ENCODE results near the gene EHBP1.
A peak's percentile ranks its signal among the peaks of the same experiment; 100 is the strongest.

Gene EHBP1

DNA sequence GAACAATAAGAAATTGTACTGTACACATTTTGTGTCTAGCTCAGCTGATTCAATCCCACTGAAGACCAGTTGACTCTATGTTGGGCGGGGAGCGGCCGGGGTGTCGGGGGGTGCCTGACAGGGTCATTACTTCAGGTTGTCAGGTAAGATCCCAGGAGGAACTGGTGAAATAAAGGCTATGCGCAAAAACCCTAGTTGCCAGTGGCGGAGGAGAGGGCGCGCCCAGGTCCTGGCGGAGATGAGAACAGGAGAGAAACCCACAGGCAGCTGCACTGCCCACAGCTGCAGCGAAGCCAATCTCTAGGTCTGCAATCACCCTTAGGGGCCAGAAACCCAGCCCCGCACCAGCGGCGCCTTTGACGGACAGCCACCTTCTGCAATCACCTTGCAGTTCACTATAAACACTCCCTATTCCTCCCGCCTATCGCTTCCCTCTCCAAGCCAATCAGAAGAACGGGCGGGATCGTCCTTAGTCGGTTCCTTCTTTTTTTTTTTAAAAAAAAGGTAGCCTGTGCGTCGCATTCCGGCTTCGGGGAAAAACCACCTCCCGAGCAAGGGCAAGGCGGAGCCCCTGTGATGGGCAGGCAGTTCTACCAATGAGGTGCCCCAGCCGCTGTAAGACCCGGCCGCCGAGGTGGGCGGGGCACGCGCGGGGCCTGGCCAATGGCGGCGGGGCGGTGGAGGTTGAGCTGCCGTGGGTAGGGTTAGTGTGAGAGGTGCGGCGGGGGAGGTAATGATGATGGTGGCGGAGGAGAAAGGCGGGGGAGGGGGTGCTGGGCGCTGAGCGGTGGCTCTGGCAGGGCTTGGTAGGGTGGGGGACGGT lies at the start of gene EHBP1:
TSS of gene EHBP1 (plus strand) at position 707 of the 823 bp plus-strand sequence. CDS start 1,479 bp downstream, outside the sequence.
- peak; percentile 98 for DNase-seq

DNA sequence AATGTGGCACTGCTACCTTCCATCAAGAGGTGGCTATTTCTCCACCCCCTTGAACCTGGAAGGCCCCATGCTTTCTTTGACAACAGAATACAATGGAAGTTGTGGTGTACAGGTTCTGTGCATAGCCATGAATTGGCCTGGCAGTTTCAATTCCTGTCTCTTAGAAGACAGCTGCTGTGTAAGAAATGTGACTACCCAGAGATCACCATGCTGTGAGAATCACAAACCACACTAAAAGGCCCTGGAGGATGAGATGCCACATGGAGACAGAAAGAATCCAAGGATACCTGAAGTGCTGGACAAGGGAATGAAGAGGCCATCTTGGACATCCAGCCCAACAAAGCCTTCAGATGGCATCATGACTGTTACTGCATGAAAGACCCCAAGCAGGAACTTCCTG lies 47.7 kb upstream of the EHBP1 start:
- no peak for DNase-seq

DNA sequence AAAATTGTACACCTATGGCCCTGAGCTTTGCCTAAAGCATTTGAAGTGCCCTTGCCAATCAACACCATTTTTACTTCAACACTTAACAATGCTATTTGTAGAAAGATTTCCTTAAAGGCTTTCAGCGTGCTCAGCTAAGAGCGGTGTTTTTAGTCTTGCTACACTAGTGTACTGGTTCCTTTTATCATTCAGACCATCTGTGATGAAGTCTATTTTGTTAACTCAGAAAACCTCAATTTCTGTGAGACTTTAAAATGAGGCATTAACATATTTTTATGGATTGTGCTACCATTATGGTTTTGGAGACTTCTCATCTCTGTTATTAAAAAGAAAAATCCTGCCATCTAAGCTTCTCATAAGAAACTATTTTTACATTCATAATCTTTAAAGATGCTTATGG lies 46.6 kb upstream of the EHBP1 start:
- no peak for DNase-seq

DNA sequence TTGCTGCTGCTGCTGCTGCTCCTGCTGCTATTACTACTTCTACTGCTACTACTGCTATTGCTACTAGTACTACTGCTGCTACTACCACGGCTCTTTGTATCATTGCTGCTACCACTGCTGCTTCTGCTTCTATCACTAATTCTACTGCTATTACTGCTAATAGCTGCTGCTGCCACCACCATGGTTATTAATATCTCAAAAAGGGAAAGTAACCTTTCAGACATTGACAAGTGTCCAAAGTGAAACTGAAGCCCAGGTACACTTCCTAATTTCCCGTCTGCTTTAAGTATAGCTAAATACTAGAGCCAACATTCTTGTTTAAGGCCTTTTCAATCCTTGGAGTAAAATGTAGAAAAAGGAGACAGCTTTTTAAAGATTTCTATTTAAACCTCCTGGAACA lies 45.4 kb upstream of the EHBP1 start:
- no peak for DNase-seq

DNA sequence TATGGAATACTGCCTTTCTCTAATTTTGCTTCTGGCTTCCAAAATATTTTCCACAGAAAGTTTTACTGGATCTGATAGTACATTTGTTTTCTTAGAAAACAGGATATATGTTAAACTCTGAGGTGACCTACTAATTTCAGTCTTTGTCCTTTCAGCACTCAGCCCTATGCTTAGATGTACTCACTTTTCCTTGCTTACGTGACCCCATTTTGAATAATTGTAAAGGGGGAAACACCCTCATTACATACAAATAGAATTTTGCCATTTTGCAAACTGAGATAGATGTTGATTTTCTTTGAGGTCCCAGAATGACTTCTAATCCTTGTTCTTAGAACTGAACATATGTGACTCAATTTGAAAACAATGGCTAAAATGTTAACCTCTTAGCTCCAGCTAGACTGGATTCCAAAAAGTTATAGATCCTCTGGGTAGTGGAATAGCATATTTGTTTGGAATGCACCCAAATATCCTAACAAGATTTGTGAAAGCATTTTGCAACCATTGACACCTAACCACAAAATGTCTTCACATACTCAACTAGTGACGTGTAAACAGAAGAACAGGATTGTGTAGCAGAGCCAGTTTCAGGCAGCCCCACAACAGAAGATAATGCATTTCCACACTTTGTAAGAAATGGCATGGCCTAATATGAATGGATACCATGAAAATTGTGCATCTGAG lies 44.8 kb upstream of the EHBP1 start:
- DNase-seq, result no peak

DNA sequence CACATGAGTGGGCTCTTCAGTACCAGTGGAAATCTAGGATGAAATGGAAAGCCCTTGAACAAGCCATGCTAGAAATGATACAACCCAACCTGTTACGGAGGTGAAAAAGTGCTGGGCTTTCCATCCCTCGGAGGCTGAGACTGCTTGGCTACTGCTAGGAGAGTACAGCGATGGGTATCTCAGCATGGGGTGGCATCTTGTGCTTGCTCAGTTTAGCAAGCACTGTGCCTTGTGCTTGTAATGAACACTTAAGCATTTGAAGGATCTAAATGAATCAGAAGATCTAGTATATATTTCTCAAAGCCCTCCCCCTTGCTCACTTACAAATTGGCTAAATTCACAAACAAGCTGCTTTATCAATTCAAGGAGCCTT lies 44.3 kb upstream of the EHBP1 start:
- DNase-seq, result no peak

DNA sequence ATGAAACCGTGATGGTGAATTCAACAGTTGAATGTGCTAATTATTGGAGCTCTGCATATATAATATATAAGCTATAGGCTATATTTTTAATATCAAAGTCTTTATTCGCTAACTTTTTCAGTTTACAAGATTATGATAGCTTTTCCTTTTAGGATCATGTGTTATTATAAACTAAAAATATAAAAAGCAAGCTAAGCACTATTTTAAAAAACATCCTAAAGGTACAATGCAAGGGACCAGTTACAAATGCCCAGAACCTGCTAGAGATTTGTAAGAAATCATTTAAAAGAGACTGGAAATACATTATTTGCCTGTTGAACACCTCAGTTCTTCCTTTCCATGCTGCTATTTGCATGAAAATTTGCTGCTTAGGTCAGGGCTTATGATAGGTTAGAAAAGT lies 43.4 kb upstream of the EHBP1 start:
- no peak for DNase-seq

DNA sequence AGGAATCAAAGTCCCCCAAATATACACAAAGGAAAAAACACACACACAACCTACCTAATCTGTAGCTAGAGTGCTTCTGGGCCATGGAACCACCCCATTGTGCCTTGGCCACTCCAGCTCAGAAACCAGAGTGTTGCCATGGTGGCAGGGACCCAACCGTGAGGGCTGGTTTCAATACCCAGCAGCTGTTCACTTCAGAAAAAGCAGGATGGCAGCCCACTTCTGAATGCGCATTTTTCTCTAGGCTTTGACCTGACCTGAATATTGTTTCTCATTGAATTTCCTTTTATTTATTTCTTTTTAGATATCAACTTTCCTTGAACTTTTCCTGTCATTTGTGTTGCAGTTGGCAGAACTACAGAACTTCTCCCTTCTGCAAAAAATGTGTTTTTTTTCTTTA lies 43.0 kb upstream of the EHBP1 start:
- DNase-seq, result no peak

DNA sequence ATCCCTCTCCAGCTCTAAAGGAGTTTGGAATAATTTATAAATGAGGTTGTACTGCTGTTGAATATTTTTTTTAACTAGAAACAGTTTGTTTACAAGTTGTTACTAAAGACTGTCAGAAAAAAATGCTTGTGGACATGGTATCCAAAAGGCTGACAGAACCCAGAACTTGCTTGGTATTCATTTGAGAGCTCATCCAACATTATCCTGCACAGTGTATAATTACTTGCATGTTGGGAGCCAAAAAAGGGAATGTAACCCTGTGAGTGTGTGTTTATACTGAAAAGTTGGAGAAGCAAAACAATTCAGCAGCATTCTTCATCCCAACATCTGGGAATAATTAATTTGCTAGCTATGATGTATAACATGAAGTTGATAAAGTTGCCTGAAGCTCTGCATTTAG lies 42.1 kb upstream of the EHBP1 start:
- no peak for DNase-seq

DNA sequence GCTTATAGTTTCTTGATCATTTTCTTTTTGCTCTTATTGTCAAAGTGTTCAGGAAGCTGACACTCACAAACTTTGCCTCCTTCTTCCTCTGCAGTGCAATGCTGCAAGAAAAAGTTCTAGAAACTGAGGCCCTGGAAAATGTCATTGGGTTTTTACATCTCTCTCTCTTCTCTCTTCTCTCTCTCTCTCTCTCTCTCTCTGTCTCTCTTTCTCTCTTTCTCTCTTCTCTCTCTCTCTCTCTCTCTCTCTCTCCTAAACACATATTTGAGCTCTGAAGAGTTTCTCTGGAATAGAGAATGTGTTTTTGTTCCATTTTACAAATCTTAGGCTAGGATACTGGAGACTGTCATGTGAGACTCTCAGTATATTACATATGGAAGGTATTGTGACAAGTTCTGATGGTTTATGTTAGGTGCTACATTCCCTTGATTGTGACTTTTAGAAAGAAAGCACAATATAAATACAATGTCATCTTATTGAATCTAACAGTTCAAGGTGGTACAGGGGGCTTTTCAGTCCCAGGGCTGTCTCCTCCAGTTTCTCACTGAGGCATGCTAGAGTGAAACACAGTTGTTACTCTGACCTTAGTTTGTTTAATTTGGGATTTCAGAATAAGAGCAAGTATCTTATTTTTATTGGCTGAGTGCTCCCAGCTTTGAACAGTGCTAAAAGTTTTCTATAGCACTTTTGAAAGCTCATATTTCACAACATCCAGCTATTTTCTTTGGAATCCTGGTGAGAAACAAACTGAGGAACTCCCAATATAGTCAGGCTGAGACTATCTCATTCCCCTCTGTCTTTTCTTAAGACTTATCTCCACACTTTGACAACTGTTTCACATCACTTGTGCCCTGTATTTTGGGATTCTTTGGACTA lies 41.4 kb upstream of the EHBP1 start:
- DNase-seq, result no peak

DNA sequence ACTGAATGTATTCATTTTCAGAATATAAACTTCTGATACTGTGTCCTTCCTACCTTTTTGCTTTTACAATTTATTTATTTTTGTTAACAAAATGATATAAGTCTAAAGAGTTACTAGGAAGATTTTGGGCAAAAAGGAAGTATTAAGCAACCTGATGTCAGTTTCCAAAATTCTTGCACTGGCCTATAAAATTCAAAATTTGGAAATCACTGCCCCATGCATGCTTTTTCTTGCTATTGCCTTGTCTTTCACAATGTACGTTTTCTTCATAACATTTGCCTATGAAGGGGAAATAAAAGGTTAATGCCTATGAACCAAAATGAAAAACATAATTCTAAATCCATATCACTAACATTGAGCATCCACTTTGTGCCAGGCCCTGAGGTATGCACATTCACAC lies 40.1 kb upstream of the EHBP1 start:
- DNase-seq, result no peak

DNA sequence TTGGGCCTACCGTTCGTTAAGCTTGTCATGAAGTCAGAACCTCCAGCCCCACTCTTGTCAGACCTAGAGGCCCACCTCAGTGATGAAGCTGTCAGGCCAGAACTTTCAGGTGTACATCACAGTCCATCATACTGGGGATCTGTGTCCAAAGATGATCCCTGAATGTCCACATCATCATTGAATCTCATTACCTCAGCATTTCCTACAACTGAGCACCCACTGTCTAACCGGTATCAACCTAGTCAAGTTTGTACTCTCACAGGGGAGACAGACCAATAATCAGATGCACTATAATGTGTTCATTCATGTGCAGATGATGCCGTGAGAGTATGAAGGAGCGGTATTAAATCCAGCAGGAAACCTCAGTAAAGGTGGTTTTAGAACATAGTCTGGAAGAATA lies 36.3 kb upstream of the EHBP1 start:
- DNase-seq, result no peak

DNA sequence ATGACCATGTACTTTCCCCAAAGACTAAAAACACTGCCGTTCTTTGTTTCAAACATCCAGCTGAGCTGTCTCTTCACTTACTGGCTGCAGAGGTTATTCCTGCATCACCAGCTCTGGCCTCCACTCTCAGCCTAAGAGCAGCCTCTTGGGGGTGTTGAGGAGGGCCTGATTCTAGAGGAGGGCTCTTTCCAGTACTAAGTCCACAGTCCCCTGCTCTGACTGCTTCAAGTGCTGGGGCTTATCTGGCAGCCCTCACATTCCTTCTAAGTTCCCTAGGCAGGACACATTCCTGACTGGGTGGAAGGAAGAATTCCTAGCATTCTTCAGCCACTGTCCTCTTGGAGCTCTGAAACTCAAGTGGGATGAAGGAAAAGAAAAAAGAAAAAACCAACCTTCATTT lies 32.9 kb upstream of the EHBP1 start:
- no peak for DNase-seq

DNA sequence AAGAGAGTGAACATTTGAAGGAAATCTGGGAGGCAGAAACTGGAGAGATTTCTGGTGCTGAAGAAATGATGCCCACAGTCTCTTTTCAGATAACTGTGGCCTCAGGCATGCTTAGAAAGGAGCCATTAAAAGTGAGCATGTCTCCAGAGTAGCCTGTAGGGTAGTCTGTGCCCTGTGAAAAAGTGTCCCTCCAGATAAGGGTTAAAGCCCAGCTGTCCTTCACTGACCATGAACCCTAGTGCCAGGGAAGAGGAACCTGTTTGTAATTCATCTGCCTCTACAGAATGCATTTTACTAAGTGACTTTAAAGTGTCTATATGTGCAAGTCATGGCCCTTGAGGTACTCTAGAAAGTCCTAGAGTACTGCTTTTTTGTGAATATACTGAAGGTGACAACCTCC lies 30.5 kb upstream of the EHBP1 start:
- no peak for DNase-seq

DNA sequence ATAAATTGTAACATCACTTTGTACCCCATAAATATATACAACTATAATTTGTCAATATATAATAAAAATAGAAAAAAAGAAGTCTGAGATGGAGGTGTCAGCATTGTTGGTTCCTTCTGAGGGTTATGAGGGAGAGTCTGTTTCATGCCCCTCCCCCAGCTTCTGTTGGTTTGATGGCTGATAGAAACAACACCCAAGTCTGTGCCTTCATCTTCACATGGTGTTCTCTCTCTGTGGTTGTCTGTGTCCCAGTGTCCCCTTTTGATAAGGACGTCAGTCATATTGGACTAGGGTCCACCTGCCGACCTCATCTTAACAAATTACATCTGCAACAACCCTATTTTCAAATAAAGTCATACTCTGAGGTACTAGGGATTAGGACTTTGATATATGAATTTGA lies 20.3 kb upstream of the EHBP1 start:
- DNase-seq, result no peak

DNA sequence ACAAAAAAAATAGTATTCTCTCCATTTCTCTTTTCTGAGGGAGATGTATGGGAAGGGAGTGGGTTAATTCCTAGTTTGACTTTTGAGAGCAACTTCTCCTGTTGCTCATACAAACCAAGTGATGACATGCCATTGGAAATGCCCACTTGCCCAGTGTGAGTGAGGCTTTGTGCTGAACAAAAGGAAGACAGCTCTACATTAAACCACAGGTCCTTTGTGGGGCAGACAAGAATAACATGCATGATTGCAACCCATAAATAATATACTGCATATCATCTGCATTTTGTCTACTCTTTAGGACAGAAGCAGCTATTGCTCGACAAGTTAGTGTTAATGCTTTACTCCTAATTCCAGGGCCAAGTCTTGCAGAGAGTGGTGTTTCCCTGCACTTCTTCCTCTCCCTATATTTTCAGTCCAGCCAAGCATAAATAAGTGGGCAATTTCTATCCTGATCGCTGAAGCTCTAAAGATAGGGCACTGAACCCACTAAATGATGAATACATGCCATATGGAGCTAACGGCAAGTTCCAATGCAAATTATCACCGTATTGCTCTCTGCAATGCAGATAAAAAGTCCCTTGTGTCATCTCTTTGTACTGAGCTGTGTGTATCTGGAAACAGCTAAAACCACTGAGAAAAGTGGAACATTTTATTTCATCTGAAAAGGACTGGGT lies 19.4 kb upstream of the EHBP1 start:
- no peak for DNase-seq

DNA sequence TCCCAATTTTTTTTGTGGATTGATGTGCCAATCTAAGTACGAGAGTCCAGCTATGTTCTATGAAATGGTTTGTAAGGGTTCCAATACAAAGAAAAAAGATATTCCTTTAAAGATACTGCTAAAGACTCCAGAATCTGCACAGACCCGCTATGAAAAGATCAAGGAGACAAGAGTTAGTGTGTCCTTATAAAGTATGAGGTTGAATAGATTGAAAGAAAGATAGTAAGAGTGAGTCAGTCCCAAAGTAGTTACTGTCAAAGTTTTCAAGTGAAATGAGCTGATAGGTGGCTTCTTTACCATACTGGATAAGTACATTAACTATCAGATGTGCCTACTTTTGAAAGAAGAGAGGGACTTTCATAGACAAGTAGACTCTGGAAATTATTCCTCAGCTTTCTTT lies 17.9 kb upstream of the EHBP1 start:
- no peak for DNase-seq

DNA sequence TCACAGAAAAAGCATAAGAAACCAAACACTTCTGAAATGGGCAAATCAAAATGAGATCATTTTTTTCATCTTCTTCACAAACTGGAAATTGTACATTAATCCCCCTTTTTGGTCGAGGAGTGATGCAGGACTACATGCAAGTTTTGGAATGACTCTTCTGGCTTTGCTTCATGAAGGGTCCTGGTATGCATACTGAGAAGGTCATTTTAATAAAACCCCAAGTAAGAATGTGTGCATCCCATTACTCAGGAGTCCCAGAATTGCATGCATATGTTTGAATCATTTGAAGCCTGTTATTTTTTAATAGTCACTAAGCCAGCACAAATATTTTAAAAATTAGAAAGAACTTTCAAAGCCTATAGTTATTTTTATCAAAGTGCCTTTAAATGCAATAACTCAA lies 16.7 kb upstream of the EHBP1 start:
- no peak for DNase-seq

DNA sequence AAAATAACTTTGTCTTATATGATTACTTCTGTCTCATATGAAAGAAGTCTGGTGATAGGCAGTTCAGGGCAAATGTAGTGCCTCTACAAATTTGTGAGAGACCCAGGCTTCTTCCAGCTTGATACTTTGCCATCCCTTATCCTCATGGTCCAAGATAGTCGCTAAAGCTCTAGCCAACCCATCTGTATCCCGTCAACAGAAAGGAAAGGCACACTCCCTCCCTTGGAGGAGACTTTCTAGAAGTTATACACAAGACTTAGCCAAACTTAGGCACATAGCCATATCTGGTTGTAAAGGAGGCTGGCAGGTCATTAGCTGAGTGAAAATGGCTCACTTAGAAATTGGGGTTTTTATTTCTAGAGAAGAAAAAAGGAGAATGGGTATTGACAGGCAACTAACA lies 14.3 kb upstream of the EHBP1 start:
- no peak for DNase-seq

DNA sequence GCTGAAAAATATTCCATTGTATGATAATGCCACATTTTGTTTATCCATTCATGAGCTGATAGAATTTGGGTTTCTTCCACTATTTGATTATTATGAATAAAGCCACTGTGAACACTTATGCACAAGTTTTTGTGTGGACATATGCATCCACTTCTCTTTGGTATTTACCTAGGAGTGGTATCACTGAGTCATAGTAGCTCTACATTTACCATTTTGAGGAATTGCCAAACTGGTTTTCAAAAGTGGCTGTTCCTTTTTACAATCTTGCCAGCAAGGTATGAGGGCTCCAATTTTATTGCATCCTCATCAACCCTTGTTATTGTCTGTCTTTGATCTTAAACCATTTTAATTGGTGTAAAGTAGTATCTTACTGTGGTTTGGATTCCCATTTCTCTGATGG lies 13.3 kb upstream of the EHBP1 start:
- DNase-seq, result no peak

DNA sequence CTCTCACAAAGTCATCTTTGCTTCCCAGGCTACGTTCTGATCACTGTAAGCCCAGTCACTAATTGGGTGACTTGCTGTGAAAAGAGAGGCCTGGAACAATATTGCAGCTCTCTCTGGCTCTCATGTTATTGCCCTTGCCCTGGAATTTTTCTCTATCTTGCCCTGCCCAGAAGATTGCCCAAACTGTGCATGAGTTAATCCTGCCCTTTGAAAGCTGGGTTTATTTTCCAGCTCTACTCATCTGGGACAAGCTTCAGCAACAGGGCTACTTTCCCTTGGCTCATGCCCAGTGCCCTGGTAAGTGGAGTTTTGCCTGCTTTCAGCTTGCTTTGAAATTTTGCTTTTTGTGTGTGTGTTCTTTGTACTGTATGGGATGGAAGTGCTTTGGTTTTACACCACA lies 6.9 kb upstream of the EHBP1 start:
- DNase-seq, result no peak

DNA sequence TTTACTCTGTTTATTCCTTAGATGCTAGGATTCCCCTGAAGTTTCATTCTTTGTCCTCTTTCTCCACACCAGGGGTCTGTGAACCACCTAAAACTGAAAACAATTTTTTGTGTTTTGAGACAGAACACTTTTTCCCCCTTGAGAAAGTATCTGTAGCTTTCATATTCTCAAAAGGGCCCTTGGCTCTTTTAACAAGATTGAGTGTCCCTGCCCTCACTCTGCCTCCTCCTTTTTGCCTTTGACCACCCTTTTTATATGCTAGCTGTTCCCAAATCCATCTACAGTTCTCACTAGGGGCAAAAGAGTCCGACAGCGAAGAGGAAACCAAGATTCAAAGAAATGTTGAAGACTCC lies 883 bp upstream of the EHBP1 start:
- no peak for DNase-seq

Measured in activated naive CD4-positive, alpha-beta T cell treated with Interleukin-2 at 50 U/mL for 16 hours (primary cell).